Cardiac fibroblast (primary cell): Measurements from ENCODE around the gene CD48.

Experiments
- DNase-seq, 2 donors: peaks; one replicate each; pipeline versions ENCODE4 v3.0.0 to v3.0.0-alpha.2; 2010; ENCODE audit warnings: low read depth in 2 of 2
- H3K4me3 ChIP-seq, 2 donors: replicated peaks in 1 of 2; 1 replicate in 1 of 2; 2 replicates in 1 of 2; pipeline ENCODE4 v1.5.1; 2011; ENCODE audit warnings: low read depth in 2 of 2, low read length in 2 of 2, mild to moderate bottlenecking in 2 of 2, moderate library complexity in 1 of 2
- CTCF ChIP-seq: IDR thresholded peaks from one replicate; pipeline ENCODE4 v1.5.1; 2011; ENCODE audit warnings: low read depth, mild to moderate bottlenecking, low read length, inconsistent platforms

Gene CD48

GRCh38 chr1:160664573-160665051 is 47.0 kb downstream of the CD48 start:
- no peak for TF ChIP-seq CTCF
- no peak overlapping the region for H3K4me3 ChIP-seq
- no peak for DNase-seq

- DNase-seq: no peak
- no peak overlapping the region for H3K4me3 ChIP-seq
- no peak for TF ChIP-seq CTCF
Observed at GRCh38 chr1:160662910-160663309, 48.7 kb downstream of the CD48 start.

GRCh38 chr1:160659566-160659965 is 52.1 kb downstream of the CD48 start:
- H3K4me3 ChIP-seq: no peak overlapping the region
- DNase-seq: no peak
- TF ChIP-seq CTCF: no peak

GRCh38 chr1:160658814-160659193 is 52.8 kb downstream of the CD48 start:
- no peak for TF ChIP-seq CTCF
- no peak for DNase-seq
- no peak overlapping the region for H3K4me3 ChIP-seq

GRCh38 chr1:160658162-160658813 is 53.3 kb downstream of the CD48 start:
- H3K4me3 ChIP-seq: no peak overlapping the region
- DNase-seq: no peak
- TF ChIP-seq CTCF: no peak

GRCh38 chr1:160657250-160657781 is 54.3 kb downstream of the CD48 start:
- no peak for TF ChIP-seq CTCF
- DNase-seq: peak; percentile 16 to 53
- no peak overlapping the region for H3K4me3 ChIP-seq
